HG02623 (cell line): ENCODE results near the gene TNFRSF13B.
A peak's percentile ranks its signal among the peaks of the same experiment; 100 is the strongest.
"Not testable (repeated sequence)": the region's sequence is repeated elsewhere in the genome, so short reads cannot be mapped to it uniquely, and the experiment has no call there.

Experiments
- ATAC-seq: cut with Tn5 transposase; IDR thresholded peaks from one replicate; pipeline ENCODE4 v1.9.1; 2021; ENCODE audit warnings: moderate library complexity; ENCODE audit not compliant: unreplicated experiment

The TNFRSF13B gene

GRCh38 chr17:16987830-16988601 lies 16.1 kb upstream of the TNFRSF13B start:
- ATAC-seq: peak; percentile 67

- ATAC-seq: no peak
Observed at GRCh38 chr17:16987066-16987829, 15.3 kb upstream of the TNFRSF13B start.

GRCh38 chr17:16986391-16986790 lies 14.5 kb upstream of the TNFRSF13B start:
- ATAC-seq: no peak

- no peak for ATAC-seq
Observed at GRCh38 chr17:16981928-16982327, 10.0 kb upstream of the TNFRSF13B start.

GRCh38 chr17:16980813-16981731 lies 9.2 kb upstream of the TNFRSF13B start:
- ATAC-seq: no peak

- no peak for ATAC-seq
Observed at GRCh38 chr17:16980061-16980460, 8.1 kb upstream of the TNFRSF13B start.

- ATAC-seq: not testable (repeated sequence)
Observed at GRCh38 chr17:16979237-16979823, 7.4 kb upstream of the TNFRSF13B start.

- ATAC-seq: no peak
Observed at GRCh38 chr17:16977932-16978331, 6.0 kb upstream of the TNFRSF13B start.

GRCh38 chr17:16976725-16977550 lies 5.0 kb upstream of the TNFRSF13B start:
- ATAC-seq: no peak

- no peak for ATAC-seq
Observed at GRCh38 chr17:16975744-16976625, 4.1 kb upstream of the TNFRSF13B start.

GRCh38 chr17:16975277-16975651 lies 3.3 kb upstream of the TNFRSF13B start:
- ATAC-seq: no peak

GRCh38 chr17:16974569-16975276 lies 2.8 kb upstream of the TNFRSF13B start:
- no peak for ATAC-seq

- no peak for ATAC-seq
Observed at GRCh38 chr17:16973760-16974540, 2.0 kb upstream of the TNFRSF13B start.

- ATAC-seq: not testable (repeated sequence)
Observed at GRCh38 chr17:16973043-16973442, 1.1 kb upstream of the TNFRSF13B start.

GRCh38 chr17:16972346-16972745 lies 428 bp upstream of the TNFRSF13B start:
- no peak for ATAC-seq

GRCh38 chr17:16969931-16970906 lies 1.7 kb downstream of the TNFRSF13B start:
- peak; percentile 26 for ATAC-seq
